ENCODE data around the gene ARPC1A.

DNA sequence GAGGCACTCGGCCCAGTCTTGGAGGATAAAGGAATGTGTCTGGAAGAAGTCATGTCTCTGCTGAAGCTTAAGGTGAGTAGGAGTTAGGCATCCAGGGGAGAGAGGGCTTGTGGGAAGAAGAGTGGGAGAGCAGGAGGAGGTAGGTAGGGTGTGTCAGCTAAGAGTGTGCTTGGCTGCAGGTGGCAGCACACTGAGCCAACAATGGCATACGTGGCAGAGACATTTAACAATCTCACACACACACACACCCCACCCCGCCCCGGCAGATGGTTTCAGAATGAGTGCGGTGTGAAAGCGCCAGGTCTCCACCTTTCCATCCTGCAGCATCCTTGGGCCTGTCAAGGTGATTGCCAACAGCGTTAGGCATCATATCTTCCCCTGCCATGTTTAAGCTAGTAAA is 11.2 kb upstream of the ARPC1A start:
- no peak for TF ChIP-seq POLR2A (IDR thresholded peaks at IDR 0.05)
- TF ChIP-seq, protein P1, sequence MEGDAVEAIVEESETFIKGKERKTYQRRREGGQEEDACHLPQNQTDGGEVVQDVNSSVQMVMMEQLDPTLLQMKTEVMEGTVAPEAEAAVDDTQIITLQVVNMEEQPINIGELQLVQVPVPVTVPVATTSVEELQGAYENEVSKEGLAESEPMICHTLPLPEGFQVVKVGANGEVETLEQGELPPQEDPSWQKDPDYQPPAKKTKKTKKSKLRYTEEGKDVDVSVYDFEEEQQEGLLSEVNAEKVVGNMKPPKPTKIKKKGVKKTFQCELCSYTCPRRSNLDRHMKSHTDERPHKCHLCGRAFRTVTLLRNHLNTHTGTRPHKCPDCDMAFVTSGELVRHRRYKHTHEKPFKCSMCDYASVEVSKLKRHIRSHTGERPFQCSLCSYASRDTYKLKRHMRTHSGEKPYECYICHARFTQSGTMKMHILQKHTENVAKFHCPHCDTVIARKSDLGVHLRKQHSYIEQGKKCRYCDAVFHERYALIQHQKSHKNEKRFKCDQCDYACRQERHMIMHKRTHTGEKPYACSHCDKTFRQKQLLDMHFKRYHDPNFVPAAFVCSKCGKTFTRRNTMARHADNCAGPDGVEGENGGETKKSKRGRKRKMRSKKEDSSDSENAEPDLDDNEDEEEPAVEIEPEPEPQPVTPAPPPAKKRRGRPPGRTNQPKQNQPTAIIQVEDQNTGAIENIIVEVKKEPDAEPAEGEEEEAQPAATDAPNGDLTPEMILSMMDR (IDR thresholded peaks at IDR 0.05) = no peak
